Measurements from ENCODE around the gene CACNA1I.

DNA sequence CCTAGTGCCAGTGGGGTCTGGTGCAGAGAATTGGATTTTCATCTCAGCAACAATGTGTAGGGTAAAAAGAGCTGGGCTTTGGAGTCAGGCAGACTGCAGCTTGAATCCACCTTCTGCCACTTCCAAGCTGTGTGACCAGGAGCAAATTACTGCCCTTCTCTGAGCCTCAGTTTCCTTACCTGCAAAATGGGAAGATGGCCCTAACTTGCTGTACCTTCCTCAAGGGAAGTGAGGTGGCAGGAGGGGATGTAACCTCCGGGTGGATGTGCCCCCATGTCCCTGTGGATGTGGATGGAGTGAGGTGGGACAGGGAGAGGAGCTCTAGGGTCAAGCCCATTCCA is 90.9 kb downstream of the CACNA1I start:
- TF ChIP-seq POLR2AphosphoS5 (IDR thresholded peaks at IDR 0.05) (no peak), POLR2A (IDR thresholded peaks at IDR 0.05; ENCODE audit: low read depth) (no peak)
- TF ChIP-seq, protein P1, sequence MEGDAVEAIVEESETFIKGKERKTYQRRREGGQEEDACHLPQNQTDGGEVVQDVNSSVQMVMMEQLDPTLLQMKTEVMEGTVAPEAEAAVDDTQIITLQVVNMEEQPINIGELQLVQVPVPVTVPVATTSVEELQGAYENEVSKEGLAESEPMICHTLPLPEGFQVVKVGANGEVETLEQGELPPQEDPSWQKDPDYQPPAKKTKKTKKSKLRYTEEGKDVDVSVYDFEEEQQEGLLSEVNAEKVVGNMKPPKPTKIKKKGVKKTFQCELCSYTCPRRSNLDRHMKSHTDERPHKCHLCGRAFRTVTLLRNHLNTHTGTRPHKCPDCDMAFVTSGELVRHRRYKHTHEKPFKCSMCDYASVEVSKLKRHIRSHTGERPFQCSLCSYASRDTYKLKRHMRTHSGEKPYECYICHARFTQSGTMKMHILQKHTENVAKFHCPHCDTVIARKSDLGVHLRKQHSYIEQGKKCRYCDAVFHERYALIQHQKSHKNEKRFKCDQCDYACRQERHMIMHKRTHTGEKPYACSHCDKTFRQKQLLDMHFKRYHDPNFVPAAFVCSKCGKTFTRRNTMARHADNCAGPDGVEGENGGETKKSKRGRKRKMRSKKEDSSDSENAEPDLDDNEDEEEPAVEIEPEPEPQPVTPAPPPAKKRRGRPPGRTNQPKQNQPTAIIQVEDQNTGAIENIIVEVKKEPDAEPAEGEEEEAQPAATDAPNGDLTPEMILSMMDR (IDR thresholded peaks at IDR 0.05): no peak

Data from esophagus muscularis mucosa (tissue), 3 donors.